Vagina (tissue), 2 donors: ENCODE data around the gene PCAT7.

ENCODE experiments used
- POLR2AphosphoS5 ChIP-seq, 2 donors: sonication (generic); formaldehyde crosslinking; IDR thresholded peaks; one replicate each; pipeline ENCODE4 v1.9.0; 2017; ENCODE audit warnings: antibody characterized with exemption in 2 of 2, mild to moderate bottlenecking in 2 of 2, low read depth in 1 of 2; ENCODE audit not compliant: insufficient read depth in 1 of 2
- TF ChIP-seq, protein P1 (sequence below), 3 experiments: fragments of 450-650 bp in 2 of 3; fragments of 200-600 bp in 1 of 3; sonication (generic) in 1 of 3; IDR thresholded peaks; one replicate each; pipeline ENCODE4 v1.5.1; 2017 to 2019; ENCODE audit warnings: antibody characterized with exemption in 3 of 3, mild to moderate bottlenecking in 2 of 3, moderate library complexity in 2 of 3

DNA sequence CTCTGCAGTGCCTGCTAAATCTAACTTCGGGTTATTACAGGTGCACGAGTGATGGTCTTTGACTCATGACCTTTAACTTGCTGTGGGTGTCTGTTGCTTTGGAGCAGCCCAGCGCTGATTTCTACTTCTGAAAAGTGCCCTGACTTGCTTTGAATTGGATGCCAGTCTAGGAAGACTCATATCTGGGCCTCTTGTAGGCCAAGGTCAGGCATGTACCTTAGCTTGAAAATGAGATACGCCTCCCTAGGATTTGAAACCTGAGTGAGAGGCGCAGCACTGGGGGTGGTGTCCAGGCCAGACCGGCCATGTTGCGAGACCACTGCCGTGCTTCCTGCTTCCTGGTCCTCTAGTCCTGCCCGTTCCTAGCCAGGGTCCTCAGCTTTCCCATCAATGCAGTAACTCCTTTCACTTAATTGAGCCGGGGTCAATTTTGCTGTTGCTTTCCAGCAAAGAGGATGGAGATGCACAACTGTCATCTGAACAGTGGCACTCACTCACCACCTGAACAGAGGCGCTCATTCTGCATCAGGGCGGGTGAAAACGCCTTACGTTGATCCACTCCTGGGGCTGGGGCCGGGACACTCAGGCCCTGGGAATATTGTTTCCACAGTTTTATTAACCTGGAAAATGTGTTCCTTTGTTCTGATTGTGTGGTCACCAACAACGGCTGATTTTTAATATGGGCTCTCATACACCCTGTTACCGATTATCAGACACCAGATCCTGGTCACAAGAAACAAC is 14.3 kb downstream of the PCAT7 start:
- TF ChIP-seq, protein P1, sequence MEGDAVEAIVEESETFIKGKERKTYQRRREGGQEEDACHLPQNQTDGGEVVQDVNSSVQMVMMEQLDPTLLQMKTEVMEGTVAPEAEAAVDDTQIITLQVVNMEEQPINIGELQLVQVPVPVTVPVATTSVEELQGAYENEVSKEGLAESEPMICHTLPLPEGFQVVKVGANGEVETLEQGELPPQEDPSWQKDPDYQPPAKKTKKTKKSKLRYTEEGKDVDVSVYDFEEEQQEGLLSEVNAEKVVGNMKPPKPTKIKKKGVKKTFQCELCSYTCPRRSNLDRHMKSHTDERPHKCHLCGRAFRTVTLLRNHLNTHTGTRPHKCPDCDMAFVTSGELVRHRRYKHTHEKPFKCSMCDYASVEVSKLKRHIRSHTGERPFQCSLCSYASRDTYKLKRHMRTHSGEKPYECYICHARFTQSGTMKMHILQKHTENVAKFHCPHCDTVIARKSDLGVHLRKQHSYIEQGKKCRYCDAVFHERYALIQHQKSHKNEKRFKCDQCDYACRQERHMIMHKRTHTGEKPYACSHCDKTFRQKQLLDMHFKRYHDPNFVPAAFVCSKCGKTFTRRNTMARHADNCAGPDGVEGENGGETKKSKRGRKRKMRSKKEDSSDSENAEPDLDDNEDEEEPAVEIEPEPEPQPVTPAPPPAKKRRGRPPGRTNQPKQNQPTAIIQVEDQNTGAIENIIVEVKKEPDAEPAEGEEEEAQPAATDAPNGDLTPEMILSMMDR (IDR thresholded peaks at IDR 0.05) = no peak
- no peak for TF ChIP-seq POLR2AphosphoS5 (IDR thresholded peaks at IDR 0.05; ENCODE audit: insufficient read depth in 1 of 2, low read depth in 1 of 2)
